ENCODE results near the gene FGF14.

DNA sequence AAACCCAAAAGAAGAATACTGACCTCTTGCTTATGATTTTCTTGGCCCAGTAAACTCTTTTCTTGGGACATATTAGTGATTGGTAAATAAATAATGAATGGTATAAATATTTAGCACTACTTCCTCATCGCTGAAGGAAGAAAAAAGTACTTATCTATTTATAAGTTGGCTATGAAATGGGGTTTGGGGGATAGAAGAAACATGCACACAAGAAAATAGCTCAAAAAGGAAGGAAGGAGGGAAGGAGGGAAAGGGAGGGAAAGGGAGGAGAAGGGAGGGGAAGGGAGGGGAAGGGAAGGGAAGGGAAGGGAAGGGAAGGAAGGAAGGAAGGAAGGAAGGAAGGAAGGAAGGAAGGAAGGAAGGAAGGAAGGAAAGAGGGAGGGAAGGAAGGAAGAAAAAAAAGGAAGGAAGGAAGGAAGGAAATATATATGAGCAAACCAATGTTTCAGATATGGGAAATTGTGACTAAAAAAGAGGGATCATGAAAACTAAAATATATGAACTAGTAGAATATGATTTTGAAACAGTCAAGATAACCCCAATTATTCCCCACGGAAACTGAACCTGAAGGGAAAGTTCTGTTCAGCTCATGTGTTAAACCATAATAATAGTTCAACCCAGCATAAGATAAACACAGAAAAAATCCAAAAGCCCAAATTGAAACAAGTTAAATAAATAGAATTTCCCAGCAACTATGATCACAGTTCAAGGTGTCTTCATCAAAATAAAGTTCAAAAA is 75.3 kb downstream of the FGF14 start:
- TF ChIP-seq, protein P1, sequence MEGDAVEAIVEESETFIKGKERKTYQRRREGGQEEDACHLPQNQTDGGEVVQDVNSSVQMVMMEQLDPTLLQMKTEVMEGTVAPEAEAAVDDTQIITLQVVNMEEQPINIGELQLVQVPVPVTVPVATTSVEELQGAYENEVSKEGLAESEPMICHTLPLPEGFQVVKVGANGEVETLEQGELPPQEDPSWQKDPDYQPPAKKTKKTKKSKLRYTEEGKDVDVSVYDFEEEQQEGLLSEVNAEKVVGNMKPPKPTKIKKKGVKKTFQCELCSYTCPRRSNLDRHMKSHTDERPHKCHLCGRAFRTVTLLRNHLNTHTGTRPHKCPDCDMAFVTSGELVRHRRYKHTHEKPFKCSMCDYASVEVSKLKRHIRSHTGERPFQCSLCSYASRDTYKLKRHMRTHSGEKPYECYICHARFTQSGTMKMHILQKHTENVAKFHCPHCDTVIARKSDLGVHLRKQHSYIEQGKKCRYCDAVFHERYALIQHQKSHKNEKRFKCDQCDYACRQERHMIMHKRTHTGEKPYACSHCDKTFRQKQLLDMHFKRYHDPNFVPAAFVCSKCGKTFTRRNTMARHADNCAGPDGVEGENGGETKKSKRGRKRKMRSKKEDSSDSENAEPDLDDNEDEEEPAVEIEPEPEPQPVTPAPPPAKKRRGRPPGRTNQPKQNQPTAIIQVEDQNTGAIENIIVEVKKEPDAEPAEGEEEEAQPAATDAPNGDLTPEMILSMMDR (IDR thresholded peaks at IDR 0.05), result no peak
- TF ChIP-seq EP300 (IDR thresholded peaks at IDR 0.05), result no peak
- no peak for TF ChIP-seq POLR2A (IDR thresholded peaks at IDR 0.05)
